GM19238 (cell line): ENCODE data around the gene SLC4A5.
A peak's percentile ranks its signal among the peaks of the same experiment; 100 is the strongest.
"Not testable (repeated sequence)": the region's sequence is repeated elsewhere in the genome, so short reads cannot be mapped to it uniquely, and the experiment has no call there.

Experiments
- DNase-seq: peaks from one replicate; pipeline ENCODE4 v3.0.0; 2011; ENCODE audit warnings: low spot score; ENCODE audit not compliant: insufficient read length

Gene SLC4A5

DNA sequence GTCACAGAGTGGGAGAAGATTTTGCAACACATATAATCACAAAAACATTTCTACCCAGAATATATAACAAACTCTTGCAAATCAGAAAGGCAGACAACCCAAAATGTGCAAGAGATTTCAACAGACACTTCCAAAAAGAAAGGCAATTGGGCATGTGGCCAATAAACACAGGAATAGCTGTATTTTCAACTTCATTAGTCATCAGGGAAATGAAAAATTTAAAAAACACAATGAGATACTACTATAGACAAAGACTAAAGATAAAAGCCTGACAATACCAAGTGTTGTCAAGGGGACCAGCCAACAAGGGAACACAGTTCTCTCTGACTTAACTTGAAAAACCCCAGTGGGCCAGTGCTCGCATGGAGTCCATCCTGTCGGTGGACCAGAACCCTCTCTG is 104.3 kb downstream of the SLC4A5 start:
- no peak for DNase-seq

DNA sequence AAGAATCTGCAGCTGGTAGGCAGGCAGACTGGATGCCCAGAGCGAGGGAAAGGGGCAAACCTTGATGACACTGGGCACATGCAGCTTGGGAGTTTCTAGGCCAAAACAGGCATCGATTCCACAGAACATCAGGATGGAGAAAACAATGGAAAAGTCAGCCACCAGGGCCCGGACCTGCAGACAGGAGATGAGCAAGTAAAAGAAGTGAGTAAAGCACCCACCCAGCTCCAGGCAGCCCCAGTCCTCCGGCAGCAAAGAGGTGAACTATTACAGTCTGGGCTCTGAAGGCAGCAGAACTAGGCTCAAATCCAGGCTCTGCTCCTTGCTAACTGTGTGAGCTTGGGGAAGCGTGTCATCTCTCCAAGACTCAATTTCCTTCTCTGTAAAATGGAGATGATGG is 108.2 kb downstream of the SLC4A5 start:
- no peak for DNase-seq

DNA sequence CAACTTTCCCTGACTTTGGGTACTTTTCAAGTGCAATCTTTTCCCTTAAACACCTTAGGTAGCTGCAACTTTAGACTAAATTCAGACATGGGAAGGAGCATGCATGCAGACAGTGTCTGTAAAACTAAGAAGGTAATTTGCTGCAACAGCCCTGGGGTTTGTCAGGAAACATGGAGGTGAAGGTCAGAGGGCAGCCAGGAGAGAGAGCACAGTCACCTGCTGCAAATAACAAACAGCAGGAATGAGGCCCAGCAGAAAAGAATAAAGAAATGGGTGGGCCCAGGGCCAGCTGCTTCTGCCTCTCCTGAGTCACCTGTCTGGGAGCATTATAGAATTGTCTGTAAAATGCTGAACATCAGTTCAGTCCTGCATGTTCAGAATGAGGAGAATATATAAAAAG is 109.6 kb downstream of the SLC4A5 start:
- DNase-seq: no peak

DNA sequence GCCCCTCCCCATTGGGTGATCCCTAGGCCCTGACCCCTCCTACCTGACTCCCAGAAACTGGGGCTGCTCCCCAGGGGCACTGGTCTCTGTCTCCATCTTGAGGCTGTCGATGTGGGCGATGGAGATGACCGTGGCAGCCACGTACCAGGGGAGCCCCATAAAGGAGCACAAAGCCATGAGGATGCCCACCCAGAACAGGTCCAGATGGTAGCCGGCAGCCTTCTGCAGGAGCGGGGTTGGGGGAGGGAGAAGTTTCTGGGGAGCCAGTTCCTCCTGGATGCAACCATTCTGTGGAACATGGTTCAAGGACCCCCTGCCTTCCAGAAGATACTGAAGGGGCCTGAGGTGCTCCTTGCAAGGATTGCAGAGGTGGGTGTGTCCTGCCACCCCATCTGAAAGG is 110.8 kb downstream of the SLC4A5 start:
- no peak for DNase-seq

DNA sequence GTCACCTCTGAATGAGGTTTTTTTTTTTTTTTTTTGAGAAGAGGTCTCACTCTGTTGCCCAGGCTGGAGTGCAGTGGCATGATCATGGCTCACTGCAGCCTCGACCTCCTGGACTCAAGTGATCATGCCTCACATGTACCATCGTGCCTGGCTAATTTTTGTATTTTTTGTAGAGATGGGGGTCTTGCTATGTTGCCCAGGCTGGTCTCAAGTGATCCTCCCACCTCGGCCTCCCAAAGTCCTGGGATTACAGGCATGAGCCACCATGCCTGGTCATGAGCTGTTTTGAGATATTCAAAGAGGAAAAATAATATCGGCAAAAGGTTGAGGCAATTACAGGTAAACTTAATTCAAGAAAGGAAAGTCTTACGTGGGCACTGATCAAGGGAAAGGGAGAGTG is 113.4 kb downstream of the SLC4A5 start:
- not testable (repeated sequence) for DNase-seq

DNA sequence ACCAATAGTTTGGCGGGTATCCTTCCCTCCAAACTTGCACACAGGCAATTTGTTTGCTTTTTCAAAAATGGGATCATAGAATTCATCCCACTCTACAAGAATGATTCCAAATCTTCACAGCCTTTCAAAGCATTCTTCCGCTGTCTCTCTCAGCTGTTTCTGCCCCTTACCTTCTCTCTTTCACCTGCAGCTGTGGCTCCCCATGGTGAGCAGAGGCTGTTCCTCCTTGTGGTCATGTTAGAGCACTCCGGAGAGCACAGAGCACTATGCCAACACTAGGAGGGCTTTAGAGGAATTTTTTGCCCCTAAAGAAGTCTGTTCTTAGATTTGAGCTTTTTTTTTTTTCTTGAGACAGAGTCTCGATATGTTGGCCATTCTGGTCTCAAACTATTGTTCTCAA is 114.4 kb downstream of the SLC4A5 start:
- DNase-seq: no peak

DNA sequence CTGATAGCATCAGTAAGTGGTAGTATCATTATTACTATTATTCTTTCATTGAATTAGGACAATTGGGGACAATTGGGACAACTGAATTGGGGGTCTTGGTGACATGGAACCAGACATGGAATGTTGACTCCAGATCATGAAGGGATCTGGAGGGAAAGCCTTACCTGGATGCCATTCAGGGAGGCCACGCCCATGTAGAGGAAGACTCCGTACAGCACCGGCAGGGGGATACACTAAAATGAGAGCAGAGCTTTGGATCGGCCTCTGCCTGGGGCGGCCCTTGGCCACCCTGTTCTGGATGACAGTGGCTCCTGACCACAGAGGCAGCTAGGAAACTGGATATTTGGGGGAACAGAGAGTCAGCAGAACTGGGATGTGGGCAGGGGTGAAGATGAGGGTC is 115.6 kb downstream of the SLC4A5 start:
- DNase-seq: no peak

DNA sequence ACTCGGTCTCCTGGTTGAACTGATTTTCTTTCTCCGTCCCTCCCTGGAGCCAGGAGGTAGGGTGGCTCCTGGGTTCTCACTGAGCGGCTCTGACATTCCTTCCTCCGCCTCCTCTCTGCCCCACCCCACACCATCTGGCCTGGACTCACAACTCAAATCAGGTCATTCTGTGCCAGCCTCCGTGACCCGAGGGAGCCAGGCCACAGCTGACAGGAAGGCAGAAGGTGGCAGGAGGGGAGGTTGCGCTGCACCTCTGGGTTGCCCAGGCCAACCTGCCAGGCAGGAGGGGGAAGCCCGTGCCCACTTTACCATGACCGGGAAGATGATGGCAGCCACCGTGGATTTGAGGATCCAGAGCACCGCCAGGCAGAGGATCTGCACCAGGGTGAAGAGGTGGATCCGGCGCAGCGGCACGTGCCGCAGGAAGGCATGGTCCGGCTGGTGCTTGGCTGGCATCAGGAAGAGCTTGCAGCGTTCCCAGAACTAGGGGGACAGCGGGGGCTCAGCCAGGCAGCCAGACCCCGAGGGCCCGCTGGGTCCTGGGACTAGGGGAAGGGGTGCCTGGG is 116.5 kb downstream of the SLC4A5 start:
- DNase-seq: no peak

DNA sequence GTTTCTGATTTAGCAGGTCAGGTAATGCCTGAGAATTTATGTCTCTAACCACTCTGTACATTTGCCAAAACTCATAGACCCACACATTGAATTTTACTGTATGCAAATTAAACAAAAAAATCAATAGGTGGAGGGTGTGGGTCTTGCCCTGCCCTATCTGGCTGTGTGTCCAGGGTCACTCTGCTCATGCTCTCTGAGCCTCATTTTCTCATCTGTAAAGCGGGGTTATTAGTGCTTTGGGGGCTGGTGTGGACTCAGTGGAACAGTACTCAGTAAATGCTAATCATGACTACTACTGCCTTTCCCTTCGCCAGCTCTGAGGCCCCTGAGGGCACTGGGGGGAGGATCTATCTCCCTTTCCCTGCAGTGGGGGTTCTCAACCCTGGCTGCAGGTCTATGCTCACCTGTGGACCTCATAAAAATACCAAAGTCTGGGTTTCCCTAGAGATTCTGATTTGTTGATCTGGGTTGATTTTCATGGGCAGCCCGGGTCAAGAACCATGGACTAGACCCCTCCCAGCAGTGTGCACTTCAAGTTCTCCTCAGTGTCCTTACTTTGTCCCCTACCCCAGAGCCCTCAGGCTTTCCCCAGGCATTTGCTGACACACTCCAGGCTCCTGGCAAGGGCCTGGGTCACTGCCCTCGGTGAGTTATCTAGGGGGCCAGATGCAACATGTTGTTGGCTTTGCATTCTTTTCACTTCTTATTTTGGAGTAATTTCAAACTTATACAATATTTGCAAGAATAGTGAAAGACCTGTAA is 117.3 kb downstream of the SLC4A5 start:
- DNase-seq: no peak

DNA sequence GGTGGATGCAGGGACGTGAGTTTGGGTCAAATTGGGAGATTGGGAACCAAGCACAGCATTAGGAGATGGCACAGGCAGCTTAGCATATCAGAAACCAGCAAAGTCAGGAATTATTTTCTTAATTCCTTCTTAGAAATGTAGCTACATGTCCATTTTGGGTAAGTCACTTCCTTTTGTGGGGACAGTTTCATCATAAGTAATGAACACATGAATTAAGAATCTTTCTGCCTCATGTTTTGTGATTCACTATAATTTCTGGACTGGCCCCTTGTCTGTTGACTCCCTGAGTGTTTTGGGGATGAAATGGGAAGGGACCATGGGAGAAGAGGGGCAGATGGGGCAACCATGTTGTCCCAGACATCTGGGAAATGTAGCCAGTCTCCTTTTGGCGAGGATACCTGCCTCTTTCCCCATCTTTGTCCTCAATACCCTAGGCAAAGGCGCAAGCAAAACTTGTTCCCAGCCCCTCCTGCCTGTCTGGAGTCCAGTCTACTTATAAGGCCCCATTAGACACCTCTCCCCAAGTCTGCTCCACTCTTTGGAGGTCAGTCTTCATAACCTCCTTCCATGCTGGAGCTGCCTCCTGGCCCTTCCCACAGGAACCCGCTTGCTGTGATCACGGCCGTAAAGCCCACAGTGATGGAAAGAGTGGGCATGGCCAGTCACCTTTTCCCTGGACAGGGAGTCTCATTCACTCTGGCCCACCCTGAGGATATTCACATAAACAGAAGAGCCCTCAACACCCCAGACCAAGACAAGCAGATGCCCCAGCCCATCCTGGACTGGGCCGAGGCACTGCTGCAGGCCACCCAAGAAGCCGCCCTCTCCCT is 119.1 kb downstream of the SLC4A5 start:
- DNase-seq: no peak

DNA sequence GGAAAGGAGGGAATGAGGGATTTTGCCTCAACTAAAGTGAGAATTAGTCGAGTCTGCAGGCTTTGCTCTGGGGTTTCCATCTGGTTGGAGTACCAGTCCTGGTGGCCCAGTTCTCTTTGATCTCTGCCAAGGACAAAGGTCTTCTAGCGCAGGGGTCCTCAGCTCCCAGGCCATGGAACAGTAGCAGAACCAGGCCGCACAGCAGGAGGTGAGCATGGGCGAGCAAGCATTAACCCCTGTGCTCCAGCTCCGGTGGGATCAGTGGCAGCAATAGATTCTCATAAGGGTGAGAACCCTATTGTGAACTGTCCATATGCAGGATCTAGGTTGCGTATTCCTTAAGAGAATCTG is 120.9 kb downstream of the SLC4A5 start:
- DNase-seq: no peak

DNA sequence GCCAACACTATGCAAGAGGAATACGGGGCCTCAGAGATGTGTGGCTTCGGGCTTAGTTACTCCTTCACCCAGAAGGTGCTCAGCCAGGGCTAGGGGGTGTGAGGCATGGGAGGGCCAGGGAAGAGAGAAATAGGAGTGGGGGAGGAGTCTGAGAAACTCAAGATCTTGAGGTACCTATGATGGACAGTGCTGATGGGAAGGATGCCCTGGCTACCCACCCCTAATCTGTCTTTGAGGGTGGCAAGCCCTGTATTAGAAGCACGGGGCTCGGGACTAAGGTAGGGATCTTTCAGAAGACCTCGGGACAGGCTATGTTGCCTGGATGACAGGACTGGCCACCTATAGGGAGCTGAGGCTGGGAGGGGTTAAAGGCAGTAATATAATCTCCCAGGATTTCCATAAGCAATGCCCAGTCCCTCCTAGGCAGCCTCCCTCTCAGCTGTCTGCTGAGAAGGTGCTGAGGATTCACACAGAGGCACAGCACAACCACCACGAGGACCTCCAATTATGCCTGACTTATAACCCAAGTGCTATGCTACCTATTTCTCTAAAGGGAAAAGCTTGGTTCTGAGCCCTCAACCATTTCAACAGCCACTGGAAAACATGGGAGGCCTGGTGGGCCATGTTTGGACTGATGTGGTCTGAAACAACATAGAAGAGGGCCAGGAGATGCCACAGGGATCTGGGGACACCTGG is 121.5 kb downstream of the SLC4A5 start:
- DNase-seq: no peak

DNA sequence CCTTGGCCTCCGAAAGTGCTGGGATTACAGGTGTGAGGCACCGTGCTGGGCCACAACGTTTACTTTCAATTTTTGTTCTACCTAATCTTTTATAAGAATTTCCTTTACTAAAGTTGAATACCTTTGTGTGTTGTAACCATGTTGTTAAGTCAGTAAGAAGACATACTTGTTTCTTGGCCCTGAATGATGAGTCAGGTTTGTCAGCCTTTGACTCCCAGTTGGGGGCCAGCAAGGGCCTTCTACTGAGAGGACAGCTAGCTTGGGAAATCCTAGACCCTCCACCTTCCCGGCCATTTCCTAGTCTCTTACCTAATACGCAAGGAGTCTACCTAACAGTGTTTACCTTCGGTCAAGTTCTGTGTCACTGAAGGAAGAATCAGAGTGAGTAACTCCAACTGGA is 122.1 kb downstream of the SLC4A5 start:
- no peak for DNase-seq

DNA sequence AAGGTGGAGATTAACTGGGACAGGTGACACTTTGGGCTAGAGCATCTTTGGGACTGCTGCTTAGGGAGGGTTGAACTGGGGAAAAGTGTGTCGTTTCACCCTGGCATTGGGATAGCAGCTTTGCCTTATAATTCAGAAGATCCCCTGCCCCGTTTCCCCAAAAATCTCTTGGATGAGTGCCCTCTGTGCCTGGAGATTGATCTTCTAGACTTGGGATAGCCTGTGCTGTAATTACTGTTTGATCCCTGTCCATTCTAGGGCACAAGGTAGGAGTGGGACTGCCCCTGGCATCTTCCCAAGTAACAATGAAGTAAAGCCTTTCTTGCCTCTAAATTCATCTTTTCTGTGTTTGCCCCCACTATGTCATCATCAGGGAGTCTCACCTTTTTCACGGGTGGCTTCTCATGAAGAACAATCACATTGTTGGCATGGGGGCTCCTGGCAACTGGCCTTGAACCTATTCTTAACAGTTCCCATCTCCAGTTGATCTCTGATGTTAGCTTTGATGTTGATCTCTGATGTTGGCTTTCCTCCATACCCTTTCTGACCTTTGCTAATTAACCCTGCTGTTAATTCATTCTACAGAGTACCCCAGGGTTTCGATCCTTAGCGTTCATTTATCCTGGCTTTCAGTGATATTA is 123.2 kb downstream of the SLC4A5 start:
- no peak for DNase-seq

DNA sequence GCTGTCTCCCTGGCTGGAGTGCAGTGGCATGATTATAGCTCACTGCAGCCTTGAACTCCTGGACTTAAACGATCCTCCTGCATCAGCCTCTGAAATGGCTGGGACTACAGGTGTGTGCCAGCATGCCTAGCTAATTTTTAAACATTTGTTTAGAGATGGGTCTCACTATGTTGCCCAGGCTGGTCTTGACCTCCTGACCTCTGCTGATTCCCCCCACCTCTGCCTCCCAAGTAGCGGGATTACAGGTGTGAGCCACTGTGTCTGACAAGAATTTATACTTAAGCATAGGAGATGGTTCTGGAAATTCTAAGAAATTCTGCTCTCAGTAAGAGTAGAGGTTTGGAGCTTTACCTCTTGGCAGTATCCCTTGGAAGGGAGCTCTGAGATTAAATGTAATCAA is 126.6 kb downstream of the SLC4A5 start:
- DNase-seq: no peak

DNA sequence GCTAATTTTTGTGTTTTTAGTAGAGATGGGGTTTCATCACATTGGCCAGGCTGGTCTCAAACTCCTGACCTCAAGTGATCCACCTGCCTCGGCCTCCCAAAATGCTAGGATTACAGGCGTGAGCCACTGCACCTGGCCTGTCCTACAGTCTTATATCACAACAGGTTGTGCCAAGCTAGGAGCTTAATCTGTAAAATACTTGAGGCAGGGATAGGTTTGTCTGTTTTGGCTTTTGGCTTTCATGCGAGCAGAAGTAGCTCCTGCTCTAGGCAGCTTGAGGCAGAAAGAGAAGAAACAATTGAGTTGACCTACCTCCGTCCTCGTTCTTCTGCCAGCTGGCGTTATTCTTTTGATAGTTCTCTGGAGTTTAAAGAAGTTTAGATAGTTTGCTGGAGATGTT is 127.4 kb downstream of the SLC4A5 start:
- DNase-seq: not testable (repeated sequence)

DNA sequence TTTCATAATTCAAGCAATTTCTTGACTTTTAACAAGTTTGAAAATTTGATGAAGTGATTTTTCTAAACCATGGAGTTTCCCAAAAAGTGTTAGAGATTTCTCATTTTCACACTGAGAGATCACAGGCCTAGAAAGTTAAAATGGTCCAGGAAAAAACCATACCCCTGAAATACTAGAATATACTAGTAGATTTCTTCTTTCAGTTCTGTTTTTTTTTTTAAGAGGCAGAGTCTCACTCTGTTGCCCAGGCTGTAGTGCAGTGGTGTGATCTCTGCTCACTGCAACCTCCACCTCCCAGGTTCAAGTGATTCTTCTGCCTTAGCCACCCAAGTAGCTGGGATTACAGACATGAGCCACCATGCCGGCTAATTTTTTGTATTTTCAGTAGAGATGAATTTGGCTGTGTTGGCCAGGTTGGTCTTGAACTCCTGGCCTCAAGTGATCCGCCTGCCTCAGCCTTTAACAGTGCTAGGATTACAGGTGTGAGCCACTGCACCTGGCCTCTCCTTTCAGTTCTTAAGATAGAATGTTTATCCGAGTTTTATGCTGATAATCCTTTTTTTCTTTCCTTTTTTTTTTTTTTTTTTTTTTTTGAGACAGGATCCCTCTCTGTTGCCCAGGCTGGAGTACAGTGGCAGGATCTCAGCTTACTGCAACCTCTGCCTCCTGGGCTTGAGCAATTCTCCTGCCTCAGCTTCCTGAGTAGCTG is 130.4 kb downstream of the SLC4A5 start:
- no peak for DNase-seq

DNA sequence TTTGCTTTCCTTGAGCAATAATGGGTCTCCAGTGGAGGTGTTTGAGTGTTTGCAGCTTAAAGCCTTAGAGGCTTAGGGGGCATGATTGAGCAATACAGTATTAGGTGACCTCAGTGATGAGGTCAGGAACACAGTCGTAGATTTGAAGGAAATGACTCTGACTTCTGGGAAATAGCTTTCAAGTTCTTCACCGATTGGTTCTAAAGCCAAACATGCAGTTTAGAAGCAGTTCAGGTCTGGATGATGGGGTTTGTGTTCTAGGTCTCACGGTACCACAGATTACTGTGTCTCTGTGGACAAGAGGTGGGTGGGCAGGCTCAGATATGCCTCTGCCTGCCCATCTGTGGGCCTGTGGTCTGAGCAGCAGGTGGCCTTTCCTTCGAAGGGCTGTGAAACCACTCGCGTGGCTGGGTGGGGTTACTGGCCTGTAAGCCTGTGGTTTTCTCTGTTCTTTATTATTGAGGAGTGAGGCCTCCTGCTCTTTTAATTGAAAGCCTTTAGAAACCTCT is 137.0 kb downstream of the SLC4A5 start:
- peak; percentile 24 for DNase-seq

DNA sequence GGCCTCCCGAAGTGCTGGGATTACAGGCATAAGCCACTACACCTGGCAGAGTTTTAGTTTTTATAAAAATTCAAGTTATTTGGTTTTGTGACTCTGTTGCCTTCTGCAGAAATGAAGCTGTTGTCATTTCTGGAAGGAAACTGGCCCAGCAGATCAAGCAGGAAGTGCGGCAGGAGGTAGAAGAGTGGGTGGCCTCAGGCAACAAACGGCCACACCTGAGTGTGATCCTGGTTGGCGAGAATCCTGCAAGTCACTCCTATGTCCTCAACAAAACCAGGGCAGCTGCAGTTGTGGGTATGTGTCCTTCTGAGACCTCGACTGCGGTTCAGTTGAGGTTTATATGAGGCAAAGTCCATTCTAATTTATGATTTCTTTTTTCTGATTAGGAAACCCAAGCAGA is 137.6 kb downstream of the SLC4A5 start:
- DNase-seq: no peak

DNA sequence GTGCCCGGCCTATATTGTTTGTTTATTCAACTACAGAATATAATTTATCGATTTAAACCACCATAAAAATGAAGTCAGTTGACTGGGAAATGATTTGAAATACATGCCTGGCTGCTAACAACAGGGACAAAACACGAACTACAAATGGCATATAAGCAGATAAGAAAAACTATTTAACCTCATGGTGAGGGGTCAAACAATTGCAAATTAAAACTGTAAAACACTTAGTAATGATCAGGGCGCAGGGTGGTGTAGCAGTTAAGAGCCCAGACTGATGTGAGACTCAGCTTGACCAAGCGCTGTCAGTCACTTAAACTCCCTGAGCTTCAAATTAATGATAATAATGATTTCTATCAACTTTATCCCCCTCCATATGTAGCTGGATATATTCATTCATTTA is 138.1 kb downstream of the SLC4A5 start:
- no peak for DNase-seq

DNA sequence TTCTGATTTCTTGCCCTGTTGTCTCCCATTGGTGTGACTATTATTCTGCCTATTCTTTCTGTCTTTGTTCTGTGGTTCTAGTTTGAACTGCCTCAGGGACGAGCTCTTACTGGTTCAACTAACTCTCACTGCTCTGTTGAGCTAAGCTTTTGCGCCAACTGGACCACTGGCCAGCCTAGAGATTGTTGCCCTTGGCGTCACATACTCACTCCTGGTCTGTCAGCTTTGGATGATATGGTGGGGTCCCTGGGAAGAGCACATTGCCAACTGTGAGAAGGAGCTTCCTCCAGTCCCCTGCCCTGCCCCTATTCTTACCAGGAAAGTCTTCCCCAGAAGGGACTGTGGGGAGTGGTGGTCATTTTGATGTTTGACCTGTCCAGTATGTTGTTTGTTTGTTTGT is 138.8 kb downstream of the SLC4A5 start:
- no peak for DNase-seq
